Central memory CD4-positive, alpha-beta T cell (primary cell): Measurements from ENCODE around the gene GJA9.
"Not testable (repeated sequence)": the region's sequence is repeated elsewhere in the genome, so short reads cannot be mapped to it uniquely, and the experiment has no call there.

Source experiments
- DNase-seq: peaks from one replicate; pipeline ENCODE4 v3.0.0; 2022
- total RNA-seq, 3 experiments: gene quantifications; one replicate each; lab custom pipeline; 2026; lab: John Stamatoyannopoulos, UW

The GJA9 gene
- total RNA-seq = 0 reads per million in 3 experiments

GRCh38 chr1:38881487-38881886 is at the start of gene GJA9:
Gene GJA9, minus strand, starts transcription at chr1:38881587. Its CDS starts 5,489 bp downstream, at chr1:38876098.
- DNase-seq = no peak

GRCh38 chr1:38929476-38929875 is 48.1 kb upstream of the GJA9 start:
- DNase-seq = no peak

GRCh38 chr1:38929054-38929453 is 47.7 kb upstream of the GJA9 start:
- no peak for DNase-seq

GRCh38 chr1:38926091-38926490 is 44.7 kb upstream of the GJA9 start:
- no peak for DNase-seq

GRCh38 chr1:38925391-38925790 is 44.0 kb upstream of the GJA9 start:
- no peak for DNase-seq

GRCh38 chr1:38923607-38924006 is 42.2 kb upstream of the GJA9 start:
- DNase-seq = no peak

GRCh38 chr1:38919130-38919529 is 37.7 kb upstream of the GJA9 start:
- DNase-seq = no peak

- no peak for DNase-seq
These were observed 37.2 kb upstream of the GJA9 start for GRCh38 chr1:38918568-38918967.

- no peak for DNase-seq
These were observed 36.4 kb upstream of the GJA9 start for GRCh38 chr1:38917772-38918171.

- no peak for DNase-seq
These were observed 36.0 kb upstream of the GJA9 start for GRCh38 chr1:38917337-38917736.

- no peak for DNase-seq
These were observed 34.1 kb upstream of the GJA9 start for GRCh38 chr1:38915352-38915948.

- DNase-seq = not testable (repeated sequence)
These were observed 33.5 kb upstream of the GJA9 start for GRCh38 chr1:38914908-38915307.

- no peak for DNase-seq
These were observed 27.4 kb upstream of the GJA9 start for GRCh38 chr1:38908821-38909220.

GRCh38 chr1:38905985-38906384 is 24.6 kb upstream of the GJA9 start:
- DNase-seq = no peak

- no peak for DNase-seq
These were observed 18.2 kb upstream of the GJA9 start for GRCh38 chr1:38899560-38899959.

- no peak for DNase-seq
These were observed 17.4 kb upstream of the GJA9 start for GRCh38 chr1:38898653-38899230.

- no peak for DNase-seq
These were observed 14.8 kb upstream of the GJA9 start for GRCh38 chr1:38896169-38896568.

- no peak for DNase-seq
These were observed 11.6 kb upstream of the GJA9 start for GRCh38 chr1:38892976-38893375.

GRCh38 chr1:38891753-38892152 is 10.4 kb upstream of the GJA9 start:
- peak; percentile 11 for DNase-seq

GRCh38 chr1:38889589-38889988 is 8.2 kb upstream of the GJA9 start:
- no peak for DNase-seq

GRCh38 chr1:38888423-38889333 is 7.3 kb upstream of the GJA9 start:
- no peak for DNase-seq

- DNase-seq = no peak
These were observed 3.7 kb upstream of the GJA9 start for GRCh38 chr1:38885092-38885491.

GRCh38 chr1:38875811-38876210 is 5.6 kb downstream of the GJA9 start:
- DNase-seq = no peak
